ENCODE data around the gene ADCK1. TPM values are rescaled to one million over a fixed set of nuclear protein-coding genes. Genes with fewer than 3 reads are reported as not detected.

Gene ADCK1
- total RNA-seq, 6 donors from 2014 or later: 5.6 to 40.3 (median 9.2) TPM

GRCh38 chr14:77918448-77918847, 118.5 kb downstream of the ADCK1 start:
- TF ChIP-seq POLR2A (IDR thresholded peaks at IDR 0.05) (no peak), POLR2AphosphoS5 (IDR thresholded peaks at IDR 0.05) (no peak), CTCF (IDR thresholded peaks at IDR 0.05) (no peak)
- no peaks in the 10 kb centered on the region for H3K9me3 ChIP-seq
- DNase-seq: no peak
- no peak overlapping the region for H3K27ac ChIP-seq
- ATAC-seq (ENCODE audit: low FRiP score in 2 of 2): no peak
- 55 to 77% methylated on average over 2 of the region's 2 CpGs for WGBS, 2 donors
- no peaks in the 10 kb centered on the region for H3K36me3 ChIP-seq
- no peak overlapping the region for H3K4me3 ChIP-seq
- H3K4me1 ChIP-seq: no peaks in the 10 kb centered on the region
- H3K27me3 ChIP-seq: no peaks in the 10 kb centered on the region

- WGBS, 2 donors: 95 to 97% methylated on average over 5 of the region's 5 CpGs
- H3K4me1 ChIP-seq: no peaks in the 10 kb centered on the region
Observed at GRCh38 chr14:77920312-77920711, 120.4 kb downstream of the ADCK1 start.

GRCh38 chr14:77921818-77922217, 121.9 kb downstream of the ADCK1 start:
- TF ChIP-seq POLR2A (IDR thresholded peaks at IDR 0.05) (no peak), CTCF (IDR thresholded peaks at IDR 0.05) (no peak), POLR2AphosphoS5 (IDR thresholded peaks at IDR 0.05) (no peak)
- no peak for ATAC-seq (ENCODE audit: low FRiP score in 2 of 2)

More at GRCh38 chr14:77920312-77920711, 120.4 kb downstream of the ADCK1 start:
- Histone ChIP-seq H3K27me3 (no peaks in the 10 kb centered on the region), H3K9me3 (no peaks in the 10 kb centered on the region), H3K36me3 (no peaks in the 10 kb centered on the region), H3K27ac (no peak overlapping the region), H3K4me3 (no peak overlapping the region)
- no peak for DNase-seq
- no peak for TF ChIP-seq POLR2AphosphoS5 (IDR thresholded peaks at IDR 0.05)
- TF ChIP-seq CTCF (IDR thresholded peaks at IDR 0.05): no peak
- TF ChIP-seq EP300 (IDR thresholded peaks at IDR 0.05): no peak
- no peak for TF ChIP-seq POLR2A (IDR thresholded peaks at IDR 0.05)
- ATAC-seq (ENCODE audit: low FRiP score in 2 of 2): no peak

GRCh38 chr14:77923131-77923936, 123.4 kb downstream of the ADCK1 start:
- Histone ChIP-seq H3K36me3 (peaks cover 0 to 2% (median 0%) of the 10 kb centered on the region in 4 donors), H3K27me3 (no peaks in the 10 kb centered on the region), H3K27ac (no peak overlapping the region), H3K9me3 (no peaks in the 10 kb centered on the region), H3K4me3 (no peak overlapping the region), H3K4me1 (no peaks in the 10 kb centered on the region)
- DNase-seq (no peak), ATAC-seq (ENCODE audit: low FRiP score in 2 of 2) (no peak)
- no peak for TF ChIP-seq POLR2AphosphoS5 (IDR thresholded peaks at IDR 0.05)
- no peak for TF ChIP-seq EP300 (IDR thresholded peaks at IDR 0.05)
- no peak for TF ChIP-seq POLR2A (IDR thresholded peaks at IDR 0.05)
- TF ChIP-seq CTCF (IDR thresholded peaks at IDR 0.05): no peak
- 67 to 72% methylated on average over 11 of the region's 11 CpGs for WGBS, 2 donors

More at GRCh38 chr14:77921818-77922217, 121.9 kb downstream of the ADCK1 start:
- WGBS, 2 donors: 63 to 90% methylated on average over 1 to 2 of the region's 2 CpGs
- Histone ChIP-seq H3K9me3 (no peaks in the 10 kb centered on the region), H3K4me1 (no peaks in the 10 kb centered on the region), H3K4me3 (no peak overlapping the region), H3K27ac (no peak overlapping the region), H3K27me3 (no peaks in the 10 kb centered on the region), H3K36me3 (peaks cover 0 to 2% (median 0%) of the 10 kb centered on the region in 4 donors)
- no peak for DNase-seq

Data from upper lobe of left lung (tissue), 6 donors.